ENCODE measurements around the gene CAMKK2. TPM values are rescaled to one million over a fixed set of nuclear protein-coding genes. Genes with fewer than 3 reads are reported as not detected.
"Not testable (repeated sequence)": the region's sequence is repeated elsewhere in the genome, so short reads cannot be mapped to it uniquely, and the experiment has no call there.

The CAMKK2 gene
- polyA plus RNA-seq, 1 donor from 2014 or later: 29.2 TPM

GRCh38 chr12:121282072-121282742, 14.3 kb downstream of the CAMKK2 start:
- H3K79me2 ChIP-seq (replicated peaks; ENCODE audit: insufficient read depth, low read length): no peaks in the 10 kb centered on the region
- no peaks in the 10 kb centered on the region for H3K27me3 ChIP-seq (ENCODE audit: insufficient read depth, low read depth, low read length)
- H3K4me3 ChIP-seq (ENCODE audit: low read length): no peak overlapping the region
- no peaks in the 10 kb centered on the region for H3K36me3 ChIP-seq (ENCODE audit: insufficient read depth, low read length)
- H4K20me1 ChIP-seq (ENCODE audit: insufficient read depth): no peaks in the 10 kb centered on the region
- H3K9me2 ChIP-seq (ENCODE audit: insufficient read depth, low read length): no peaks in the 10 kb centered on the region
- H3K27ac ChIP-seq (ENCODE audit: low read length): no peak overlapping the region
- no peak overlapping the region for H3K4me2 ChIP-seq (ENCODE audit: low read length)
- H3F3A ChIP-seq (ENCODE audit: insufficient read depth, low read length, poor library complexity, severe bottlenecking): no peaks in the 10 kb centered on the region
- no peak overlapping the region for H2AFZ ChIP-seq (ENCODE audit: low read depth, low read length)
- no peak overlapping the region for H3K9ac ChIP-seq (ENCODE audit: low read length)
- TF ChIP-seq TAF1 (IDR thresholded peaks at IDR 0.05; ENCODE audit: low read depth) (no peak), CTCF (IDR thresholded peaks at IDR 0.05; ENCODE audit: poor library complexity, severe bottlenecking) (no peak), RAD21 (conservative IDR thresholded peaks at IDR 0.05) (no peak), SMC3 (conservative IDR thresholded peaks at IDR 0.05; ENCODE audit: poor library complexity) (no peak), EZH2 (IDR thresholded peaks at IDR 0.05; ENCODE audit: borderline replicate concordance, insufficient read depth, low read length, poor library complexity, severe bottlenecking) (no peak), POLR2AphosphoS5 (IDR thresholded peaks at IDR 0.05) (no peak)
- H3K9me3 ChIP-seq (ENCODE audit: low read length): no peaks in the 10 kb centered on the region

DNA sequence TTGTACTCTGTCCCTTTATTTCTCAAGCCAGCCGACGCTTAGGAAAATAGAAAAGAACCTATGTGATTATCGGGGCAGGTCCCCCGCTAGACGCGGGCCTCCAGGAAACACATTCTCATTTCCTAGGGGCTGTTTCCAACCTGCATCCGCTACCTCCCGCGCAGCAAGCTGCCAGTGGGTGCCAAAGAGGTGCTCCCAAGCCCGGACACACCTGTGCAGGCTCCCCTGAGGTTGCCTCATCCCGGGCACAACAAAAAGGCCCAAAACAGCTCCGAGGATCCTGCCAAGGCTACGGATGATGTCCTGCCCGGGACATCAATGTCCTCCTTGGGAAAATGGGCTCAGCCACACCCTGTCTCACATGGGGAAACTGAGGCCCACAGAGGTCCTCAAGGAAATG, 15.4 kb downstream of the CAMKK2 start:
- H3K9me3 ChIP-seq (ENCODE audit: low read length); H4K20me1 ChIP-seq (ENCODE audit: insufficient read depth); H3K27ac ChIP-seq (ENCODE audit: low read length); H3K79me2 ChIP-seq (replicated peaks; ENCODE audit: insufficient read depth, low read length); H3K4me2 ChIP-seq (ENCODE audit: low read length); H3K27me3 ChIP-seq (ENCODE audit: insufficient read depth, low read depth, low read length); H3K9me2 ChIP-seq (ENCODE audit: insufficient read depth, low read length); H3K36me3 ChIP-seq (ENCODE audit: insufficient read depth, low read length); H2AFZ ChIP-seq (ENCODE audit: low read depth, low read length); H3K4me3 ChIP-seq (ENCODE audit: low read length); H3K9ac ChIP-seq (ENCODE audit: low read length); H3F3A ChIP-seq (ENCODE audit: insufficient read depth, low read length, poor library complexity, severe bottlenecking): not testable (repeated sequence)

- H3K27ac ChIP-seq (ENCODE audit: low read length); H2AFZ ChIP-seq (ENCODE audit: low read depth, low read length); H3K9me2 ChIP-seq (ENCODE audit: insufficient read depth, low read length); H3K9me3 ChIP-seq (ENCODE audit: low read length); H3K79me2 ChIP-seq (replicated peaks; ENCODE audit: insufficient read depth, low read length); H3K9ac ChIP-seq (ENCODE audit: low read length); H3K4me3 ChIP-seq (ENCODE audit: low read length); H3K27me3 ChIP-seq (ENCODE audit: insufficient read depth, low read depth, low read length); H3F3A ChIP-seq (ENCODE audit: insufficient read depth, low read length, poor library complexity, severe bottlenecking); H3K4me2 ChIP-seq (ENCODE audit: low read length); H4K20me1 ChIP-seq (ENCODE audit: insufficient read depth); H3K36me3 ChIP-seq (ENCODE audit: insufficient read depth, low read length): not testable (repeated sequence)
Observed at GRCh38 chr12:121280531-121280930, 16.0 kb downstream of the CAMKK2 start.

DNA sequence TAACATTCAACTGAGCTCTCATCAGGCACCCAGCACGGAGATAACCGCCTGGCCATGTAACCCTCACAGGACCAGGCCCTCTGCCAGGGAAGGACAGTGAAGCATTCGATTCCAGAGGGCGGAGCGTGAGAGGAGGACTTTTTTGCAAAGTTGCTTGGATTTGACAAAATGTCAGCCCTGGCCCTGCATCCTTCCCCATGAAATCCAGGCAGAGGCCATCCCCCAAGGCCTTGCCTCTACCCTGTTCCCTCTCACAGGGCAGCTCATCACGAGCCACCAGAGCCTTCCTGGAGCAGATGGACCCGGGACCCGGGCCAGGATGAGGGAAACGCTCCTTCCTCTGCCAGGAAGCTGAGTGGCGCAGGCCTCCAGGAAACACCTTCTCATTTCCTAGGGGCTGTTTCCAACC, 17.0 kb downstream of the CAMKK2 start:
- no peaks in the 10 kb centered on the region for H3K79me2 ChIP-seq (replicated peaks; ENCODE audit: insufficient read depth, low read length)
- TF ChIP-seq SMC3 (conservative IDR thresholded peaks at IDR 0.05; ENCODE audit: poor library complexity): no peak
- no peak overlapping the region for H3K27ac ChIP-seq (ENCODE audit: low read length)
- no peak overlapping the region for H2AFZ ChIP-seq (ENCODE audit: low read depth, low read length)
- H3F3A ChIP-seq (ENCODE audit: insufficient read depth, low read length, poor library complexity, severe bottlenecking): no peaks in the 10 kb centered on the region
- no peak overlapping the region for H3K4me2 ChIP-seq (ENCODE audit: low read length)
- H3K9me2 ChIP-seq (ENCODE audit: insufficient read depth, low read length): no peaks in the 10 kb centered on the region
- H3K4me3 ChIP-seq (ENCODE audit: low read length): no peak overlapping the region
- no peaks in the 10 kb centered on the region for H3K36me3 ChIP-seq (ENCODE audit: insufficient read depth, low read length)
- no peaks in the 10 kb centered on the region for H4K20me1 ChIP-seq (ENCODE audit: insufficient read depth)
- no peaks in the 10 kb centered on the region for H3K9me3 ChIP-seq (ENCODE audit: low read length)
- H3K9ac ChIP-seq (ENCODE audit: low read length): no peak overlapping the region
- no peaks in the 10 kb centered on the region for H3K27me3 ChIP-seq (ENCODE audit: insufficient read depth, low read depth, low read length)
